ENCODE results near the gene TNFRSF25. TPM values are rescaled to one million over a fixed set of nuclear protein-coding genes. Genes with fewer than 3 reads are reported as not detected.

Gene TNFRSF25
- total RNA-seq, 1 experiment from 2014 or later = 19.4 TPM

DNA sequence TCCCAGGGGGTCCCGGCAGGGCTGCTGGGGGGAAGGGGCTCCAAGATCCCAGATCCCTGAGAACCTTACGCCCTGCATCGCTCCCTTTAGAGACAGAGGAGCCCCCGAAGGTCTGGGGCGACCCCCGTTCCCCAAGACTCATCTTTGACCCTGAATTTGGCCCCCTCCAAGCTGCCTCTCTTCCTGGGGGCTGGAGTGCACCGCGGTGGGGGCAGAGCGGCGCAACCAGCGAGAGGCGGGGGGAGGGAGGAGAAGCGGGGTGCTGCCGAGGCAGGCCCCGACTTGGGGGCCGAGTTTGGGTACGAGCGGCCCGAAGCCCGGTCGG, 30.9 kb upstream of the TNFRSF25 start:
- H3K23me2 ChIP-seq (ENCODE audit: insufficient read length, low read depth, low read length, poor library complexity, severe bottlenecking) = peaks cover 9% of the 10 kb centered on the region
- H3K4me2 ChIP-seq (ENCODE audit: insufficient read depth, insufficient read length, low read length) = peak overlapping the region; percentile 57
- peaks cover 38% of the 10 kb centered on the region for H3K27me3 Mint-ChIP-seq (ENCODE audit: low read depth)
- H3K36me3 Mint-ChIP-seq (ENCODE audit: insufficient read depth in 1 of 3, low read depth in 3 of 3) = peaks cover 0 to 4% (median 0%) of the 10 kb centered on the region in 3 experiments; a peak in 2 of 7 replicates
- no peak overlapping the region for H2BK5ac ChIP-seq (ENCODE audit: insufficient read length, low read length)
- no peaks in the 10 kb centered on the region for H3K27me3 ChIP-seq (ENCODE audit: insufficient read depth, low read length)
- H3K9ac ChIP-seq (ENCODE audit: extremely low read depth, insufficient read length, low read length) = no peak overlapping the region
- H3K4me1 ChIP-seq (ENCODE audit: insufficient read depth, low read length) = peaks cover 4% of the 10 kb centered on the region; the same call in 1 of the 2 replicates
- H3T11ph ChIP-seq (ENCODE audit: low read length) = no peak overlapping the region
- no peak overlapping the region for H3K18ac ChIP-seq (ENCODE audit: insufficient read length, low read depth, low read length)
- H3K27ac ChIP-seq (ENCODE audit: insufficient read length, low read depth, low read length) = no peak overlapping the region
- no peak overlapping the region for H4K8ac ChIP-seq (replicated peaks; ENCODE audit: insufficient read length, low read depth, low read length)
- H2BK120ac ChIP-seq (ENCODE audit: low read depth, low read length, poor library complexity, severe bottlenecking) = no peak overlapping the region
- no peak overlapping the region for H4K91ac ChIP-seq (ENCODE audit: insufficient read length, low read depth, low read length)
- peak overlapping the region; percentile 68 to 83 for H3K4me3 Mint-ChIP-seq
- no peaks in the 10 kb centered on the region for H3K79me2 ChIP-seq (ENCODE audit: insufficient read depth, low read length)
- H3K79me1 ChIP-seq (ENCODE audit: insufficient read depth, low read depth, low read length, poor library complexity, severe bottlenecking) = no peaks in the 10 kb centered on the region
- H3K4me1 Mint-ChIP-seq = peaks cover 19 to 20% of the 10 kb centered on the region in 2 experiments
- TF ChIP-seq, protein P1, sequence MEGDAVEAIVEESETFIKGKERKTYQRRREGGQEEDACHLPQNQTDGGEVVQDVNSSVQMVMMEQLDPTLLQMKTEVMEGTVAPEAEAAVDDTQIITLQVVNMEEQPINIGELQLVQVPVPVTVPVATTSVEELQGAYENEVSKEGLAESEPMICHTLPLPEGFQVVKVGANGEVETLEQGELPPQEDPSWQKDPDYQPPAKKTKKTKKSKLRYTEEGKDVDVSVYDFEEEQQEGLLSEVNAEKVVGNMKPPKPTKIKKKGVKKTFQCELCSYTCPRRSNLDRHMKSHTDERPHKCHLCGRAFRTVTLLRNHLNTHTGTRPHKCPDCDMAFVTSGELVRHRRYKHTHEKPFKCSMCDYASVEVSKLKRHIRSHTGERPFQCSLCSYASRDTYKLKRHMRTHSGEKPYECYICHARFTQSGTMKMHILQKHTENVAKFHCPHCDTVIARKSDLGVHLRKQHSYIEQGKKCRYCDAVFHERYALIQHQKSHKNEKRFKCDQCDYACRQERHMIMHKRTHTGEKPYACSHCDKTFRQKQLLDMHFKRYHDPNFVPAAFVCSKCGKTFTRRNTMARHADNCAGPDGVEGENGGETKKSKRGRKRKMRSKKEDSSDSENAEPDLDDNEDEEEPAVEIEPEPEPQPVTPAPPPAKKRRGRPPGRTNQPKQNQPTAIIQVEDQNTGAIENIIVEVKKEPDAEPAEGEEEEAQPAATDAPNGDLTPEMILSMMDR (conservative IDR thresholded peaks at IDR 0.05) = no peak
- H3K14ac ChIP-seq (ENCODE audit: insufficient read depth, low read length) = 0 out of 2 replicates have a peak overlapping the region, but pooled peaks have one; percentile 21
- H2BK15ac ChIP-seq (ENCODE audit: low read depth, low read length) = no peak overlapping the region
- H2BK20ac ChIP-seq (ENCODE audit: low read depth, low read length, poor library complexity, severe bottlenecking) = no peak overlapping the region
- H2BK12ac ChIP-seq (ENCODE audit: insufficient read length, low read depth, low read length) = no peak overlapping the region
- no peak overlapping the region for H3K27ac Mint-ChIP-seq
- H3K9me3 Mint-ChIP-seq = no peaks in the 10 kb centered on the region
- H3K56ac ChIP-seq (ENCODE audit: insufficient read length, low read depth, low read length) = no peak overlapping the region
- WGBS (ENCODE audit: extremely low coverage, insufficient read length, low lambda C conversion rate) = no CpG with 5 or more reads among the region's 21 CpGs
- H3K23ac ChIP-seq (ENCODE audit: insufficient read length, low read depth, low read length) = no peak overlapping the region
- no peaks in the 10 kb centered on the region for H4K20me1 ChIP-seq (ENCODE audit: control insufficient read depth, insufficient read depth, insufficient read length)
- H2AFZ ChIP-seq (ENCODE audit: low read length) = no peak overlapping the region
- H3K9me3 ChIP-seq (ENCODE audit: control insufficient read depth, low read depth, low read length) = no peaks in the 10 kb centered on the region
- H3K4ac ChIP-seq (ENCODE audit: low read depth, low read length) = no peak overlapping the region
- no peak overlapping the region for H4K5ac ChIP-seq (ENCODE audit: insufficient read length, low read depth, low read length)
- no peak overlapping the region for H2AK5ac ChIP-seq (ENCODE audit: insufficient read length, low read length)
- no peak for DNase-seq

Measured in H9 (cell line).